OCI-LY1 (cell line): ENCODE data around the gene ABCC3.

Experiments
- EZH2 ChIP-seq: fragments of 200-600 bp; sonication (generic), shearing (Covaris generic); IDR thresholded peaks from 2 replicates; pipeline ENCODE4 v1.8.0; 2017; ENCODE audit warnings: borderline replicate concordance, mixed run types, mild to moderate bottlenecking, antibody characterized with exemption, low read length, moderate library complexity, mixed read lengths
- TF ChIP-seq, protein P1 (sequence below): fragments of 200-600 bp; sonication (generic), shearing (Covaris generic); IDR thresholded peaks from 2 replicates; pipeline ENCODE4 v1.5.1; 2017; ENCODE audit warnings: mild to moderate bottlenecking, antibody characterized with exemption, low read length, moderate library complexity, mixed read lengths

- TF ChIP-seq, protein P1, sequence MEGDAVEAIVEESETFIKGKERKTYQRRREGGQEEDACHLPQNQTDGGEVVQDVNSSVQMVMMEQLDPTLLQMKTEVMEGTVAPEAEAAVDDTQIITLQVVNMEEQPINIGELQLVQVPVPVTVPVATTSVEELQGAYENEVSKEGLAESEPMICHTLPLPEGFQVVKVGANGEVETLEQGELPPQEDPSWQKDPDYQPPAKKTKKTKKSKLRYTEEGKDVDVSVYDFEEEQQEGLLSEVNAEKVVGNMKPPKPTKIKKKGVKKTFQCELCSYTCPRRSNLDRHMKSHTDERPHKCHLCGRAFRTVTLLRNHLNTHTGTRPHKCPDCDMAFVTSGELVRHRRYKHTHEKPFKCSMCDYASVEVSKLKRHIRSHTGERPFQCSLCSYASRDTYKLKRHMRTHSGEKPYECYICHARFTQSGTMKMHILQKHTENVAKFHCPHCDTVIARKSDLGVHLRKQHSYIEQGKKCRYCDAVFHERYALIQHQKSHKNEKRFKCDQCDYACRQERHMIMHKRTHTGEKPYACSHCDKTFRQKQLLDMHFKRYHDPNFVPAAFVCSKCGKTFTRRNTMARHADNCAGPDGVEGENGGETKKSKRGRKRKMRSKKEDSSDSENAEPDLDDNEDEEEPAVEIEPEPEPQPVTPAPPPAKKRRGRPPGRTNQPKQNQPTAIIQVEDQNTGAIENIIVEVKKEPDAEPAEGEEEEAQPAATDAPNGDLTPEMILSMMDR = no peak
- no peak for TF ChIP-seq EZH2
Measured at GRCh38 chr17:50657054-50657453, 22.4 kb downstream of the ABCC3 start.
